HEK293T (cell line): ENCODE results near the gene FHOD3.

Experiments
- ARNT ChIP-seq: fragments of 450-650 bp; IDR thresholded peaks from 2 replicates; pipeline ENCODE4 v1.6.1; 2017; ENCODE audit warnings: mild to moderate bottlenecking
- ELF4 ChIP-seq: fragments of 450-650 bp; IDR thresholded peaks from 2 replicates; pipeline ENCODE4 v1.6.1; 2017; ENCODE audit warnings: antibody characterized with exemption
- FOXA1 ChIP-seq: fragments of 450-650 bp; IDR thresholded peaks from 2 replicates; pipeline ENCODE4 v1.6.1; 2016; ENCODE audit warnings: mild to moderate bottlenecking
- FOXM1 ChIP-seq: fragments of 450-650 bp; IDR thresholded peaks from 2 replicates; pipeline ENCODE4 v1.6.1; 2017; ENCODE audit warnings: mild to moderate bottlenecking, borderline replicate concordance
- LEF1 ChIP-seq: fragments of 450-650 bp; IDR thresholded peaks from 2 replicates; pipeline ENCODE4 v1.6.1; 2017; ENCODE audit warnings: mild to moderate bottlenecking, borderline replicate concordance
- NFRKB ChIP-seq: fragments of 450-650 bp; IDR thresholded peaks from 2 replicates; pipeline ENCODE4 v1.6.1; 2016; ENCODE audit warnings: mild to moderate bottlenecking, moderate library complexity
- SP1 ChIP-seq: fragments of 450-650 bp; IDR thresholded peaks from 2 replicates; pipeline ENCODE4 v1.6.1; 2017
- SUZ12 ChIP-seq: fragments of 450-650 bp; IDR thresholded peaks from 2 replicates; pipeline ENCODE4 v1.6.1; 2016; ENCODE audit warnings: mild to moderate bottlenecking
- TARDBP ChIP-seq: fragments of 450-650 bp; IDR thresholded peaks from 2 replicates; pipeline ENCODE4 v1.6.1; 2016
- TF ChIP-seq, protein P1 (sequence below): fragments of 450-650 bp; IDR thresholded peaks from 2 replicates; pipeline ENCODE4 v1.6.1; 2016

DNA sequence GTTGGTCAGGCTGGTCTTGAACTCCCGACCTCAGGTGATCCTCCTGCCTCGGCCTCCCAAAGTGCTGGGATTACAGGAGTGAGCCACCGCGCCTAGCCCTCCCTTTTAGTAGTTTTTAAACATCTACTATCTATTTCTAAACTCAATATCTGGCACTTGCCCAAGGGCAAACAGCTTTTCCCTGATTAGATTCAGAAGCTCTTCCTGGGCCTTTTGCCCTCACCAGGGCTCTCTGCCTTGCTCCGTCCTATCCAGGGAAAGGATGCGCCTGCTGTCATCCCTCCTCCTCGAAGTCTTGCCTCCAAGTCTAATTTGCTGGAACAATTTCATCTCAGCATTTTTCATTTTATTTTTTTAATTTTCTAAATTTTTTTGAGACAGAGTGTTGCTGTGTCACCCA lies 41.4 kb upstream of the FHOD3 start:
- TF ChIP-seq FOXA1 (no peak), FOXM1 (no peak), ELF4 (no peak), SP1 (no peak), SUZ12 (no peak), LEF1 (no peak), TARDBP (no peak), ARNT (no peak), NFRKB (no peak)
- TF ChIP-seq, protein P1, sequence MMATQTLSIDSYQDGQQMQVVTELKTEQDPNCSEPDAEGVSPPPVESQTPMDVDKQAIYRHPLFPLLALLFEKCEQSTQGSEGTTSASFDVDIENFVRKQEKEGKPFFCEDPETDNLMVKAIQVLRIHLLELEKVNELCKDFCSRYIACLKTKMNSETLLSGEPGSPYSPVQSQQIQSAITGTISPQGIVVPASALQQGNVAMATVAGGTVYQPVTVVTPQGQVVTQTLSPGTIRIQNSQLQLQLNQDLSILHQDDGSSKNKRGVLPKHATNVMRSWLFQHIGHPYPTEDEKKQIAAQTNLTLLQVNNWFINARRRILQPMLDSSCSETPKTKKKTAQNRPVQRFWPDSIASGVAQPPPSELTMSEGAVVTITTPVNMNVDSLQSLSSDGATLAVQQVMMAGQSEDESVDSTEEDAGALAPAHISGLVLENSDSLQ = no peak
